BE2C (cell line): Measurements from ENCODE around the gene CCDC9B.

Source experiments
- DNase-seq: peaks from one replicate; pipeline ENCODE4 v3.0.0-alpha.2; 2020
- H3K27me3 ChIP-seq: fragments of 250-450 bp; sonication (Bioruptor Pico); 2 replicates; pipeline ENCODE4 v1.5.1; 2020; ENCODE audit warnings: mild to moderate bottlenecking
- H3K36me3 ChIP-seq: fragments of 250-450 bp; sonication (Bioruptor Pico); 2 replicates; pipeline ENCODE4 v1.5.1; 2020; ENCODE audit warnings: mild to moderate bottlenecking
- H3K4me1 ChIP-seq: fragments of 250-450 bp; sonication (Bioruptor Pico); 2 replicates; pipeline ENCODE4 v1.5.1; 2020
- H3K4me3 ChIP-seq: 2 replicates; pipeline ENCODE4 v1.5.1; 2011; ENCODE audit warnings: low read depth, low read length
- H3K9me3 ChIP-seq: fragments of 250-450 bp; sonication (Bioruptor Pico); 2 replicates; pipeline ENCODE4 v1.5.1; 2020
- CTCF ChIP-seq: IDR thresholded peaks from 2 replicates; pipeline ENCODE4 v1.5.1; 2012; ENCODE audit warnings: mild to moderate bottlenecking, low read depth, low read length

CCDC9B gene

GRCh38 chr15:40338041-40338657 lies 2.6 kb downstream of the CCDC9B start:
- no peak overlapping the region for H3K4me3 ChIP-seq
- H3K4me1 ChIP-seq, result peaks cover 71% of the 10 kb centered on the region
- no peaks in the 10 kb centered on the region for H3K36me3 ChIP-seq
- H3K9me3 ChIP-seq, result no peaks in the 10 kb centered on the region
- TF ChIP-seq CTCF, result peak; percentile 96
- H3K27me3 ChIP-seq, result no peaks in the 10 kb centered on the region
- DNase-seq, result peak; percentile 89

GRCh38 chr15:40337597-40337996 lies 3.1 kb downstream of the CCDC9B start:
- no peaks in the 10 kb centered on the region for H3K9me3 ChIP-seq
- no peaks in the 10 kb centered on the region for H3K36me3 ChIP-seq
- no peak for DNase-seq
- no peak for TF ChIP-seq CTCF
- H3K27me3 ChIP-seq, result no peaks in the 10 kb centered on the region
- peaks cover 71% of the 10 kb centered on the region for H3K4me1 ChIP-seq
- H3K4me3 ChIP-seq, result no peak overlapping the region

- Histone ChIP-seq H3K4me3 (no peak overlapping the region), H3K36me3 (no peaks in the 10 kb centered on the region), H3K27me3 (no peaks in the 10 kb centered on the region), H3K9me3 (no peaks in the 10 kb centered on the region), H3K4me1 (peaks cover 71% of the 10 kb centered on the region)
- TF ChIP-seq CTCF, result peak; percentile 20; the same call in 1 of the 2 replicates
- no peak for DNase-seq
These were observed 4.0 kb downstream of the CCDC9B start for GRCh38 chr15:40336744-40337122.

- Histone ChIP-seq H3K4me1 (peaks cover 65% of the 10 kb centered on the region), H3K27me3 (no peaks in the 10 kb centered on the region), H3K9me3 (no peaks in the 10 kb centered on the region), H3K4me3 (no peak overlapping the region), H3K36me3 (no peaks in the 10 kb centered on the region)
- peak; percentile 81 for DNase-seq
- TF ChIP-seq CTCF, result no peak
These were observed 4.6 kb downstream of the CCDC9B start for GRCh38 chr15:40335938-40336743.

GRCh38 chr15:40334941-40335795 lies 5.6 kb downstream of the CCDC9B start:
- no peaks in the 10 kb centered on the region for H3K36me3 ChIP-seq
- peak; percentile 47 for DNase-seq
- no peaks in the 10 kb centered on the region for H3K27me3 ChIP-seq
- no peak for TF ChIP-seq CTCF
- peaks cover 62% of the 10 kb centered on the region for H3K4me1 ChIP-seq
- no peaks in the 10 kb centered on the region for H3K9me3 ChIP-seq
- no peak overlapping the region for H3K4me3 ChIP-seq
